Measurements from ENCODE around the gene ENTPD1.
"Not testable (repeated sequence)": the region's sequence is repeated elsewhere in the genome, so short reads cannot be mapped to it uniquely, and the experiment has no call there.

Gene ENTPD1

GRCh38 chr10:95795602-95796001, 39.6 kb downstream of the ENTPD1 start:
- DNase-seq (ENCODE audit: low spot score), result no peak

- DNase-seq (ENCODE audit: low spot score), result no peak
Observed at GRCh38 chr10:95796504-95796903, 40.5 kb downstream of the ENTPD1 start.

- DNase-seq (ENCODE audit: low spot score), result no peak
Observed at GRCh38 chr10:95798096-95798855, 42.3 kb downstream of the ENTPD1 start.

- not testable (repeated sequence) for DNase-seq (ENCODE audit: low spot score)
Observed at GRCh38 chr10:95800286-95800685, 44.3 kb downstream of the ENTPD1 start.

GRCh38 chr10:95806687-95807380, 50.9 kb downstream of the ENTPD1 start:
- DNase-seq (ENCODE audit: low spot score), result not testable (repeated sequence)

- DNase-seq (ENCODE audit: low spot score), result not testable (repeated sequence)
Observed at GRCh38 chr10:95808705-95809308, 52.8 kb downstream of the ENTPD1 start.

- no peak for DNase-seq (ENCODE audit: low spot score)
Observed at GRCh38 chr10:95809370-95810197, 53.6 kb downstream of the ENTPD1 start.

GRCh38 chr10:95810198-95810976, 54.4 kb downstream of the ENTPD1 start:
- DNase-seq (ENCODE audit: low spot score), result no peak

- no peak for DNase-seq (ENCODE audit: low spot score)
Observed at GRCh38 chr10:95813054-95813685, 57.2 kb downstream of the ENTPD1 start.

GRCh38 chr10:95814011-95814727, 58.2 kb downstream of the ENTPD1 start:
- DNase-seq (ENCODE audit: low spot score), result no peak

- no peak for DNase-seq (ENCODE audit: low spot score)
Observed at GRCh38 chr10:95815133-95815532, 59.2 kb downstream of the ENTPD1 start.

GRCh38 chr10:95815701-95816240, 59.8 kb downstream of the ENTPD1 start:
- no peak for DNase-seq (ENCODE audit: low spot score)

GRCh38 chr10:95818010-95818409, 62.0 kb downstream of the ENTPD1 start:
- no peak for DNase-seq (ENCODE audit: low spot score)

- DNase-seq (ENCODE audit: low spot score), result no peak
Observed at GRCh38 chr10:95818668-95819067, 62.7 kb downstream of the ENTPD1 start.

GRCh38 chr10:95819620-95820329, 63.8 kb downstream of the ENTPD1 start:
- DNase-seq (ENCODE audit: low spot score), result no peak

GRCh38 chr10:95820363-95820762, 64.4 kb downstream of the ENTPD1 start:
- DNase-seq (ENCODE audit: low spot score), result no peak

GRCh38 chr10:95821720-95822119, 65.8 kb downstream of the ENTPD1 start:
- DNase-seq (ENCODE audit: low spot score), result no peak

GRCh38 chr10:95830044-95830443, 74.1 kb downstream of the ENTPD1 start:
- DNase-seq (ENCODE audit: low spot score), result no peak

GRCh38 chr10:95831076-95831475, 75.1 kb downstream of the ENTPD1 start:
- no peak for DNase-seq (ENCODE audit: low spot score)

All from germinal center (tissue), 1 donor.